IPS-20b (cell line): Measurements from ENCODE around the gene B4GALNT3.

Source experiments
- H3K27ac ChIP-seq: one replicate; pipeline ENCODE4 v1.5.1; 2013; ENCODE audit warnings: low read length
- H3K27me3 ChIP-seq: 2 replicates; pipeline ENCODE4 v1.6.1; 2013; ENCODE audit warnings: mild to moderate bottlenecking, low read length, inconsistent platforms; ENCODE audit not compliant: insufficient read depth
- H3K36me3 ChIP-seq: 2 replicates; pipeline ENCODE4 v1.6.1; 2013; ENCODE audit warnings: low read depth, mild to moderate bottlenecking, inconsistent platforms, low read length, moderate library complexity; ENCODE audit not compliant: insufficient read depth
- H3K4me1 ChIP-seq: 2 replicates; pipeline ENCODE4 v1.6.1; 2013; ENCODE audit warnings: mild to moderate bottlenecking, control low read depth, inconsistent platforms, low read length, moderate library complexity; ENCODE audit not compliant: insufficient read depth
- H3K4me3 ChIP-seq: 2 replicates; pipeline ENCODE4 v1.5.1; 2013; ENCODE audit warnings: mild to moderate bottlenecking, low read length, inconsistent platforms
- H3K9ac ChIP-seq: 2 replicates; pipeline ENCODE4 v1.6.1; 2013; ENCODE audit warnings: low read depth, mild to moderate bottlenecking, inconsistent platforms, low read length, moderate library complexity
- H3K9me3 ChIP-seq: 2 replicates; pipeline ENCODE4 v1.6.1; 2013; ENCODE audit warnings: mild to moderate bottlenecking, low read depth, low read length, inconsistent platforms; ENCODE audit not compliant: insufficient read depth

The B4GALNT3 gene

DNA sequence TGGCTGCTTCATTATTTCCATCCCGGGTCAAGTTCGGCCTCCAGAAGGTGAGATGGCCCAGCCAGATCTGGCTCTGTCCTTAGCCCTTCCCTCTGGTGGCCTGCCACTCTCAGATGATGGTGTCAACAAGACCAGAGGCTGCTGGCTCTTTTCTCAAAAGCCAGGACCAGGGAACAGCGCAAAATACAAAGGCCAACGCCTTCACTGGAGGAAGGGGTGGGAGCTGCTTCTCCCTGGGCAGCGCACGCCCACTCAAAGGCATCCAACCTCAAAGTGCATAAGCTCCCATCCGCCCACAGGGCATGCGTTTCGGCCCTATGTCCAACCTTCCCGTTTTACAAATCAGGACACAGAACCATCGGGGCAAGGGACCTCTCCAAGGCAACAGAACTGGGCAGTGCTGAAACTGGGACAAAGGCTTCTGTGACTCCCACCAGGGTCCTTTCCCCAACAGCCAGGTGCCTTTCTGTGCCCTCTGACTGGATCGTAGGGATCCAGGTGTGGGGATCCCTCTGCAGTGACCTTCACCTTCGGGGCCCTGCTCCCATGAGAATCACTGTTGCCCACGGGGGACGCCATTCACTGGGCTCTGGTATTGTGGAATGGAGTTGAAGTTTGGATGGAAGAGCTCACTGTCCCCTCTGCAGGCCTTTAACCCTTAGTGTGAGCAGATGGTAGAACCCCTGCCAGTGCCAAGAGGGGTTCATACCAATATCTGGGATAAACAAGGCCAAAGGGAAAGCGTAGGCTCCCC, 126.8 kb downstream of the B4GALNT3 start:
- Histone ChIP-seq H3K9ac (no peak overlapping the region), H3K9me3 (no peaks in the 10 kb centered on the region), H3K27ac (no peak overlapping the region), H3K4me3 (no peak overlapping the region), H3K27me3 (no peaks in the 10 kb centered on the region), H3K4me1 (no peaks in the 10 kb centered on the region), H3K36me3 (no peaks in the 10 kb centered on the region)

DNA sequence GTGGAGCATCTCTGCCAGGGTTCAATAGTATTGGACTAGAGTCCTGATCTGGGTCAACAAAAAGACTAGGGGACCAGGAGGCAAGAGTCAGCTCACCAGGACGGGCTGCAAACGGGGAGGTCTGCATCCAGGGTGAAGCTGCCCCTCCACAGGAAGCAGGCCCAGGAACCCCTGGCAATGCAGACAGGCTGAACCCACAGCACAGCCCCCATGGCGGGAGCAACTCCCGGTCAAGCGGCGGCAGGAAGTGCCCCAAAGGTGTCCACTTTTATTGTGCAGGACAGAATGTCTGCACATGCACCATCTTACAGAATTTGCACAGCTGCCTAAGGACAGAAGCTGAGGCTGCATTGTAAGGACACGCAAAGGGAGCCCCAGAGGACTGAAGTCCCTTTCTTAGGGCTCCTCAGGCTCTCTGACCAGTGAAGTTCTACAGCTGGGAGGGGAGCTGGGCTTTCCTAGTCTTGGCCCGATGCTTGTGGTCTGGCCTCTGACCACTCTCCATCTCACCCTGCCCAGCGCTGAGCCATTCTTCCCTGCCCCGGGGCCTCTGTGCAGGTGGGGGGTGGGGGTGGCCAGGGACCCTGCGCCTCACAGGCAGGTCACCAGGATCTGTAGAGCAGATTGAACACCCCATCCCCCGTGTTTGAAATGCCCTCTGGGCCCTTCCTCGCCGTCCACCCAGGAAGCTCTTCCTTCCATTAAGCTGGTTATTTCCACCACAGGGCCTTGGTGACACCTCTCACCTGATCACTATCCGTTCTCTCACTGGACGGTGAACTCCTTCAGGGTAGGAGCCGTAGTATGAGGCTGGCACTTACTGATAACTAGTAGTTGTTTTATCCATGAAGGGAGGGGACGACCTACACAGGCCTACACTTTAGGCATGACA, 127.6 kb downstream of the B4GALNT3 start:
- Histone ChIP-seq H3K9me3 (no peaks in the 10 kb centered on the region), H3K4me3 (no peak overlapping the region)

DNA sequence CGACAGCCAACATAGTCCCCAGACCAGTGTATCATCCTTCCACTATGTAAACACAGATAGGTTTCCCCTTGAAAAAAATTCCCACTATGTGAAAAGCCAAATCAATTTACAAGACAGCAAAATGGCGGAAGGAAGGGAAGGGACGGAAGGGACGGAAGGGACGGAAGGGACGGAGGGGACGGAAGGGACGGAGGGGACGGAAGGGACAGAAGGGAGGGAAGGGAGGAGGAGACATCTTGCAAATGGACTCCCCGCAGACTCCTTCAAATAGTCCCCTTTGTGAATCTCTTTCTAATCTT, 128.2 kb downstream of the B4GALNT3 start:
- Histone ChIP-seq H3K27me3 (no peaks in the 10 kb centered on the region), H3K4me1 (no peaks in the 10 kb centered on the region), H3K27ac (no peak overlapping the region), H3K36me3 (no peaks in the 10 kb centered on the region), H3K4me3 (no peak overlapping the region), H3K9me3 (no peaks in the 10 kb centered on the region), H3K9ac (no peak overlapping the region)

More for the DNA sequence above, 127.6 kb downstream of the B4GALNT3 start:
- Histone ChIP-seq H3K27me3 (no peaks in the 10 kb centered on the region), H3K9ac (no peak overlapping the region), H3K27ac (no peak overlapping the region), H3K36me3 (no peaks in the 10 kb centered on the region), H3K4me1 (no peaks in the 10 kb centered on the region)

DNA sequence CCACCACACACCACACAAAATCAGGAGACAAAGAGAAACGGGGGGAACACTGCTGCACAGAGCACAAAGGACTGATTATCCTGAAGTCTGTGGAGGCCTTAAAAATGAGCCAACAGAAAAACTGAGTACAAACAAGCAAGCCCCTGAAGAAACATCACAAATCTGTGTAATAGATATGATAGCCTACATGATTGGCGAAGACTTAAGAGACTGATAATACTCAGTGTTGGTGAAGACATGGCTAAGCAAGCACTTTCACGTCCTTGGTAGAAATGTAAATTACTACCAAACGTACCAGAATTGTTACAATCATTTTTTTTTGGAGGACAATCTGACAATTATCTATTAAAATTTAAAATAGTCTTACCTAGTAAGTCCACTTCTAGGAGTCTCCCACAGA, 128.9 kb downstream of the B4GALNT3 start:
- Histone ChIP-seq H3K4me3 (no peak overlapping the region), H3K9me3 (no peaks in the 10 kb centered on the region), H3K27me3 (no peaks in the 10 kb centered on the region), H3K36me3 (no peaks in the 10 kb centered on the region), H3K27ac (no peak overlapping the region), H3K9ac (no peak overlapping the region), H3K4me1 (no peaks in the 10 kb centered on the region)

DNA sequence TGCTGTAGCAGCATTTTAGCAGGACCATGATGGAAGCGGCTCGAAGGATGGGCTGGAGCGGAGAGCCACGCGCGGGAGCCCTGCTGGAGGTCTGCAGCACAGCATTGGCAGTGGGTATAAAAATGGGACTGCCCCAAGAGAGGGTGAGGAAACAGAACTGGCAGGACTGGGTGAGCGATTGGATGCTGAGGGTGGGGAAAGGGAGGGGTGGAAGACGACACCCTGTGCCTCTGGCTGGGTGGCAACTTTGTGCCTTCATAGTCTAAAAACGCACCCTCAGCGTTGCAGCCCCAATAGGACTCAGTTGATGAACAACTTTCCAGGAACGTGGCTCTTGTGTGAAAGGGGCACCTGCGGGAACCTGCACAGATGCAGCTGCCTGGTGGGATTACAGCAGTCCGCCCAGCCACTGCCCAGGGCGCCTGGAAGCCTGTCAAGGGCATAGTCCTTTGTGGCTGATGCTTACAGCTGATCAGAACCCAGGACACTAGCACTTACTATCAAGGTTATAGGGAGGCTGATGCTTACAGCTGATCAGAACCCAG, 130.5 kb downstream of the B4GALNT3 start:
- no peaks in the 10 kb centered on the region for H3K4me1 ChIP-seq

DNA sequence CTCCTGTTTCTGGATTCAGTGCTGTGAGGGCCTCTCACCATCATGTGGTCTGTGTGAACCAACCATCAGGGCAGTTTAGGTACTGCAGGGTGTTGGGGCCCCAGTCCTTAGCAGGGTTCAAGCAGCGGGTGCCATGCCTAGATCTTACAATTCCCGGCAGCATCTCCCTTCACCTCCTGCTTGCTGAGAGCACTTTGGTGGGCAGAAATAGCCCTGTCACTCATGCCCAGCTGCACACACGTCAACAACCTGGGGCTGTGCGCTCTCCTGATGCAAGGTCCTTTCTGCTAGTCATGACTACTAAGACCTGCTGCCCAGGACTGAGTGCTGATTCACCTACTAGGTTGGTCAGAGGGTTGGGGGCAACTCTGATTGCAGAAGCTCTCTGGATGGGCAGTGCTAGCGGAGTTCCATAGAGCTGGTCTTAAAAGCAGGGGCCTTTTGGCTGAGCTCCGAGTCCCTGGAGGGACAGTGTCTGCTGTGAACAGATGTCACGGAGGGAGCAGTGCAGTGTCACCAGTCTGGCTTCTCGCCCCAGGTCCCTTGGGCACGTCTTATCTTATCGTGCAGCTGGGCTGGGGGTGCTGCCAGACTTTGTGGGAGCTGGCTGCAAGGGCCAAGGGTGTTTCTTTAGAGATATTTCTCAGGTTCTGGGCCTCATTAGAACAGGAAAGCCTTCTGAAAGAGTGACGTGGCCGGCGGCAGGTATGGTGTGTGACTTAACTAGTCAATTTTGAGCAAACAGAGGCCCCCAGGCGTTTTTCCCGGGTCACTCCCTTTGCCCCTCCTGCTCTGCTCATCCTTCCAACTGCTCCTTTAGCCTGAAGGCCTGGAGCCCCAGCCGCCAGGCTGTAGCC, 131.7 kb downstream of the B4GALNT3 start:
- no peak overlapping the region for H3K9ac ChIP-seq
- H3K27ac ChIP-seq: no peak overlapping the region

More for the DNA sequence above, 130.5 kb downstream of the B4GALNT3 start:
- H3K27ac ChIP-seq: no peak overlapping the region
- no peak overlapping the region for H3K9ac ChIP-seq
- no peak overlapping the region for H3K4me3 ChIP-seq
- no peaks in the 10 kb centered on the region for H3K27me3 ChIP-seq
- H3K36me3 ChIP-seq: no peaks in the 10 kb centered on the region
- no peaks in the 10 kb centered on the region for H3K9me3 ChIP-seq

DNA sequence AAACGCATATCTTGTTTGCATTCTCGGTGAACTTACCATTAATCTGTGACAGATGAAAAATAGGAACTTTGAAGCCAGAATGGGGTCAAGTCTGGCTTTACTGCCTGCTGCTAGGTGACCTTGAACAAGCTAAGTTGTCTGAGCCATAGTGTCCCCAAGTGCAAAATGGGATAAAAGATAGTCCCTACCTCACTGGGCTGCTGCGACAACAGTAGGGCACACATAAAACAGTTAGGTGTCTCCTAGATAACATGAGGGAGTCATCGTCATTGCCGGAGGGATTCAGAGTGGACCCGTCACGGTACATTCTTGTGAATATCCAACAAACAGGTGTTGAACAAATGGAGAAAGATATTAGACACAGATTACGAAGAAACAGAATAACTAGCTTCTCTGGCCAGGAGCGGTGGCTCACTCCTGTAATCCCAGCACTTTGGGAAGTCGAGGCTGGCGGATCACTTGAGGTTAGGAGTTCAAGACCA, 132.3 kb downstream of the B4GALNT3 start:
- no peaks in the 10 kb centered on the region for H3K9me3 ChIP-seq
- no peaks in the 10 kb centered on the region for H3K4me1 ChIP-seq
- H3K27me3 ChIP-seq: no peaks in the 10 kb centered on the region
- H3K4me3 ChIP-seq: no peak overlapping the region
- H3K27ac ChIP-seq: no peak overlapping the region
- H3K9ac ChIP-seq: no peak overlapping the region
- no peaks in the 10 kb centered on the region for H3K36me3 ChIP-seq

More for the DNA sequence above, 131.7 kb downstream of the B4GALNT3 start:
- H3K27me3 ChIP-seq: no peaks in the 10 kb centered on the region
- no peaks in the 10 kb centered on the region for H3K36me3 ChIP-seq
- H3K4me1 ChIP-seq: no peaks in the 10 kb centered on the region
- H3K4me3 ChIP-seq: no peak overlapping the region
- no peaks in the 10 kb centered on the region for H3K9me3 ChIP-seq

DNA sequence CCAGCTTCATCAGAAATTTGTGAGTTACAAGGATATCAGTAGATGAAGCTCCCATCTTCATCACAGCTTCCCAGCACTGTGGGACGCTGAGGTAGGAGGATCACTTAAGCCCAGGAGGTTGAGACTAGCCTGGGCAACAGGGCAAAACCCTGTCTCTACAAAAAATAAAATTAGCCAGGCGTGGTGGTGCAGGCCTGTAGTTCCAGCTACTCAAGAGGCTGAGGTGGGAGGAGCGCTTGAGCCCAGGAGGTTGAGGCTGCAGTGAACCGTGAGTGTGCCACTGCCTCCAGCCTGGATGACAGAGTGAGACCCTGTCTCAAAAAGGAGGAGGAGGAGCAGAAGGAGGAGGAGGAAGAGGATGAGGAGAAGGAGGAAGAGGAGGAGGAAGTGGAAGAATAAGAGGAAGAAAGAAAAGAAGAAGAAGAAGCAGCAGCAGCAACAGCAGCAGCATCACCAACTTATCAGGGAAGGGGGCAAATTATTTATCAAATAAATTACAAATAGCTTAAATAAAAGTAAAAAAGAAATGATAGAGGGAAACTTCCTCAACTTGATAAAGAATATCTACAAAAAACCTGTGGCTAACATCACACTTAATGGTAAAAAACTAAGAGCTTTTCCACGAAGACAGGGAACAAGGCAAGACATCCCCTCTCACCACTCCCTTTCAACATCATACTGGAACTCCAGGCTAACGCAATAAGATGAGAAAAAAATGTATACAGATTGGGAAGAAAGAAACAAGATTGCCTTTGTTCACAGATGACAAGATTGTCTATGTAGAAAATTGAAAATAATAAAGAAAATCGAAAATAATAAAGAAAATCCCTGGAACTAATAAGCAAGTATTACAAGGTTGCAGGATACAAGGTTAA, 133.9 kb downstream of the B4GALNT3 start:
- Histone ChIP-seq H3K4me3 (no peak overlapping the region), H3K27me3 (no peaks in the 10 kb centered on the region), H3K4me1 (peaks cover 5% of the 10 kb centered on the region; the same call in 1 of the 2 replicates), H3K9me3 (no peaks in the 10 kb centered on the region), H3K27ac (no peak overlapping the region), H3K9ac (no peak overlapping the region), H3K36me3 (no peaks in the 10 kb centered on the region)

DNA sequence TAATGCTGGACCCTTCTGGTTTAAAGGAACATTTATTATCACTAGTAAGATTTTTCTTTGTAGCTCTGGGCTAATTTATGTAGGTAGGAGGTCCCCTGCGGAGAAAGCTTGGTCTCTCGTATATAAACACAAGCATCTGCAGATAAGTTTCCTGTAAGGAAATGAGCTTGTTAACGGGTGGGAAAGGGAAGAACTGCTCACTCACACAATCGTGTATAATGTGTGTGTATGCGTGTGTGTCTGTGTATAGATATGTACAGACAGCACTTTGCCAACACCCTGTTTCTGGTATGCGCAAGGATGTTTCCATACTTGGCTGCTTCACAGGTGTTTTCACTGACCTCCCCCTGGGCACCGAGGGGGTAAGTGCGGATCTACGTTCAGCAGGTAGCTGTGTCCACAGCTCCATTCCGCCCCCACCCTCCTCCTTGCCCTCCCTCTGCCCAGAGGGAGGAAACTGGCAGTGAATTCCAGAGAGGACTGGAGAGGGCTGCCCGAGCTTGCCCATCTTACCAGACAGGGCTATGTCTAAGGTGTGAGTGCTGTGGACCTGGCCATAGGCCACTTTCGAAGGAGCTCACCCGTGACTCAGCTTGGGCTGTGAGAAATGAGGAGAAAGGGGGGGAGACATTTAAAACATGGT, 138.3 kb downstream of the B4GALNT3 start:
- H3K4me3 ChIP-seq: no peak overlapping the region
- H3K27ac ChIP-seq: no peak overlapping the region
- H3K36me3 ChIP-seq: no peaks in the 10 kb centered on the region
- peaks cover 5% of the 10 kb centered on the region; the same call in 1 of the 2 replicates for H3K4me1 ChIP-seq
- H3K9ac ChIP-seq: no peak overlapping the region
- H3K27me3 ChIP-seq: no peaks in the 10 kb centered on the region
- H3K9me3 ChIP-seq: no peaks in the 10 kb centered on the region

DNA sequence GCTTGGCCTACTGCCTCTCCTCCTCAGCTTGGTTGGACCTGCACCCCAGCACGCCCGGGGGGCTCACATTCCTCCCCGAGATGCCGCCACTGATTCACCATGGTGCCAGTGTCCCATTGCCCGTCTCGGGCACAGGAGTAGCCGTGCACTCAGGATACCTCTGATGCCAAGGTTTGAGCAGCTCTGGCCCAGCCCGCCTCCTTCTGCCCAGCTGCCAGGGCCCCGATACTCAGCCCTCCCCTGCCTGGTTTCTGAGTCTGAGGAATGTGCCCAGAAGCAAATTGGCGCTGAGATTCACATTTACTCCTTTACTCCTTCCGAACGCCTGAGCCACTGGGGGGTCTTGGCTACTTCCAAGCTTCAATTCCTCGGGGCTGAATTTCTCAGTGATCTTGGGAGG, 140.0 kb downstream of the B4GALNT3 start:
- no peak overlapping the region for H3K9ac ChIP-seq
- H3K27ac ChIP-seq: no peak overlapping the region
- no peaks in the 10 kb centered on the region for H3K27me3 ChIP-seq
- no peak overlapping the region for H3K4me3 ChIP-seq
- H3K9me3 ChIP-seq: no peaks in the 10 kb centered on the region
- H3K36me3 ChIP-seq: no peaks in the 10 kb centered on the region
- H3K4me1 ChIP-seq: peaks cover 5% of the 10 kb centered on the region; the same call in 1 of the 2 replicates
